ENCODE results near the gene S1PR2. TPM values are rescaled to one million over a fixed set of nuclear protein-coding genes. Genes with fewer than 3 reads are reported as not detected.
A peak's percentile ranks its signal among the peaks of the same experiment; 100 is the strongest.
"Not testable (repeated sequence)": the region's sequence is repeated elsewhere in the genome, so short reads cannot be mapped to it uniquely, and the experiment has no call there.

The S1PR2 gene
- total RNA-seq, 1 experiment from 2014 or later, result 4.9 TPM

- DNase-seq (ENCODE audit: low read depth), result no peak
Measured at GRCh38 chr19:10254244-10254643, 23.1 kb upstream of the S1PR2 start.

- no peak for DNase-seq (ENCODE audit: low read depth)
Measured at GRCh38 chr19:10252707-10253106, 21.6 kb upstream of the S1PR2 start.

- peak; percentile 99 for DNase-seq (ENCODE audit: low read depth)
Measured at GRCh38 chr19:10251792-10252694, 20.9 kb upstream of the S1PR2 start, which contains the start of gene MRPL4. TSS of gene MRPL4 (plus strand) at chr19:10252214. CDS start at chr19:10252254, 40 bp downstream.

GRCh38 chr19:10246511-10246910 lies 15.4 kb upstream of the S1PR2 start:
- no peak for DNase-seq (ENCODE audit: low read depth)

GRCh38 chr19:10245189-10245939 lies 14.2 kb upstream of the S1PR2 start:
- DNase-seq (ENCODE audit: low read depth), result no peak

- DNase-seq (ENCODE audit: low read depth), result no peak
Measured at GRCh38 chr19:10243606-10244005, 12.5 kb upstream of the S1PR2 start.

GRCh38 chr19:10241826-10242449 lies 10.8 kb upstream of the S1PR2 start:
- DNase-seq (ENCODE audit: low read depth), result not testable (repeated sequence)

- peak; percentile 57 for DNase-seq (ENCODE audit: low read depth)
Measured at GRCh38 chr19:10238172-10238783, 7.1 kb upstream of the S1PR2 start.

- DNase-seq (ENCODE audit: low read depth), result no peak
Measured at GRCh38 chr19:10237702-10238101, 6.6 kb upstream of the S1PR2 start.

- not testable (repeated sequence) for DNase-seq (ENCODE audit: low read depth)
Measured at GRCh38 chr19:10235409-10235808, 4.3 kb upstream of the S1PR2 start.

- no peak for DNase-seq (ENCODE audit: low read depth)
Measured at GRCh38 chr19:10235003-10235402, 3.9 kb upstream of the S1PR2 start.

- DNase-seq (ENCODE audit: low read depth), result no peak
Measured at GRCh38 chr19:10233946-10234345, 2.8 kb upstream of the S1PR2 start.

GRCh38 chr19:10231612-10232228 lies 589 bp upstream of the S1PR2 start:
- DNase-seq (ENCODE audit: low read depth), result no peak

GRCh38 chr19:10230173-10230860 lies 814 bp downstream of the S1PR2 start:
- no peak for DNase-seq (ENCODE audit: low read depth)

GRCh38 chr19:10228920-10229319 lies 2.2 kb downstream of the S1PR2 start:
- DNase-seq (ENCODE audit: low read depth), result peak; percentile 40

- no peak for DNase-seq (ENCODE audit: low read depth)
Measured at GRCh38 chr19:10228393-10228792, 2.7 kb downstream of the S1PR2 start.

- DNase-seq (ENCODE audit: low read depth), result peak; percentile 64
Measured at GRCh38 chr19:10227026-10227971, 3.8 kb downstream of the S1PR2 start.

GRCh38 chr19:10226376-10227025 lies 4.6 kb downstream of the S1PR2 start:
- DNase-seq (ENCODE audit: low read depth), result no peak

GRCh38 chr19:10226021-10226375 lies 5.1 kb downstream of the S1PR2 start:
- no peak for DNase-seq (ENCODE audit: low read depth)

Measured in RPMI7951 (cell line).